Skeletal muscle tissue (tissue), 4 donors: Measurements from ENCODE around the gene RECQL. TPM values are rescaled to one million over a fixed set of nuclear protein-coding genes. Genes with fewer than 3 reads are reported as not detected.

Experiments
- H3K27ac ChIP-seq: one replicate; pipeline ENCODE4 v1.7.0; 2013; ENCODE audit warnings: mild to moderate bottlenecking, low read depth, low read length, inconsistent platforms
- H3K27me3 ChIP-seq, 3 donors: one replicate each; pipeline ENCODE4 v1.7.0; 2013; ENCODE audit warnings: low read length in 3 of 3; ENCODE audit not compliant: control insufficient read depth in 3 of 3, insufficient read depth in 3 of 3
- H3K36me3 ChIP-seq, 3 donors: one replicate each; pipeline ENCODE4 v1.7.0; 2013; ENCODE audit warnings: low read length in 3 of 3; ENCODE audit not compliant: control insufficient read depth in 3 of 3, insufficient read depth in 3 of 3
- H3K4me1 ChIP-seq, 3 donors: one replicate each; pipeline ENCODE4 v1.7.0; 2013; ENCODE audit warnings: low read length in 3 of 3, mild to moderate bottlenecking in 3 of 3; ENCODE audit not compliant: control insufficient read depth in 3 of 3, insufficient read depth in 3 of 3
- H3K4me3 ChIP-seq, 3 donors: one replicate each; pipeline ENCODE4 v1.7.0; 2013; ENCODE audit warnings: low read length in 3 of 3
- H3K9ac ChIP-seq, 3 donors: one replicate each; pipeline ENCODE4 v1.7.0; 2013; ENCODE audit warnings: low read length in 3 of 3, mild to moderate bottlenecking in 3 of 3, moderate library complexity in 2 of 3, low read depth in 1 of 3
- H3K9me3 ChIP-seq, 3 donors: one replicate each; pipeline ENCODE4 v1.7.0; 2013; ENCODE audit warnings: low read length in 3 of 3; ENCODE audit not compliant: control insufficient read depth in 3 of 3
- total RNA-seq: library from RNA; depleted of rRNA; stranded (reverse); fragments of >200 nt; gene quantifications from one replicate; pipeline ENCODE4 v1.2.3, GENCODE V29; 2014
- donor health status: Osteomylitis.

Gene RECQL
- total RNA-seq, result 32.4 TPM

DNA sequence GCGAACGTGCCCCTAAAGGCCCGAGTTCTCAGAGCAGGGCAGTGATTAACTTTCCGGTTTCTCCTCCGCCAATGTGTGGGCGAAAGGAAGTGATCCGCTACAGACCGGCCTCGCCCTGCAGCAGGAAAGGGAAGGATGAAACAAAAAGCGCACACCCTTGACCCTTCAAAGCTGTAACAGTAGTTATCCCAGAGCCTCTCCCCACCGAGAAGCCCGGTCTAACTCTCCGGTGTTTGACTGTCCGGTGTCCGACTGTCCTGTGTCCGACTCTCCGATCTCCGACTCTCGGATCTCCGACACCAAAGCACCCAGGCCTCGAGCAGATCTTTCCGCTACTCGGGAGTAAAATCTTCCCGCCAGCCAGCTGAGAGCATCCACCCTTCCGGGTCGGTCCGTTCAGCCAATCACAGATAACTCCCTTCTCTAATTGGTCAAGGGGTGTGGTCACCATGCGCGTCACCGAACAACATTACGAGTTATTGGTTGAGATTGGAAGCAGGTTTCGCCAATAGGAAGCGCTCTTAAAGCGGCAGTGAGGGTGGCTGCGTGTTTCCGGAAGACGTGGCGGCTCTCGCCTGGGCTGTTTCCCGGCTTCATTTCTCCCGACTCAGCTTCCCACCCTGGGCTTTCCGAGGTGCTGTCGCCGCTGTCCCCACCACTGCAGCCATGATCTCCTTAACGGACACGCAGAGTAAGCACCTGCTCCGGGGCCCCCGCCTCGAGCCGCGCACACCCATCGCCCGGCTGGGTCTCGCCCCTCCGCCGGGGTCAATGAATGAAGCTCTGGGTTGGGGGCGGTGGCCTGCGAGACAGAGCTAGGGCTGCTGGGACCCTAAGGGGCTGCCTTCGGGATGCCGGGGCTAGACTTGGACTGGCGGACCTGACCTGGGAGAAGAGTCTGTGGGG, at the start of gene RECQL, which contains the start of gene GOLT1B:
RECQL (minus strand) TSS at position 378 of the 906 bp plus-strand sequence. CDS start 2,065 bp downstream, outside the sequence.
GOLT1B (plus strand) TSS at position 532 of the 906 bp plus-strand sequence; CDS start at position 667, 135 bp downstream.
- Histone ChIP-seq H3K27ac (peak within 1 kb of the TSS; percentile 82), H3K4me1 (peaks cover 16 to 33% (median 24%) of the 10 kb centered on the region in 3 donors), H3K4me3 (peak within 1 kb of the TSS; percentile 83 to 90 (median 89)), H3K27me3 (no peaks in the 10 kb centered on the region), H3K36me3 (peaks cover 10 to 19% (median 18%) of the 10 kb centered on the region in 3 donors), H3K9ac (peak within 1 kb of the TSS; percentile 84 to 89 (median 89)), H3K9me3 (no peaks in the 10 kb centered on the region)

- H3K36me3 ChIP-seq, result no peaks in the 10 kb centered on the region
- H3K9me3 ChIP-seq, result no peaks in the 10 kb centered on the region
- H3K4me1 ChIP-seq, result peaks cover under 1 to 14% (median 5%) of the 10 kb centered on the region in 3 donors
- H3K27me3 ChIP-seq, result no peaks in the 10 kb centered on the region
- H3K27ac ChIP-seq, result no peak overlapping the region
- H3K9ac ChIP-seq, result no peak overlapping the region
- H3K4me3 ChIP-seq, result no peak overlapping the region
Measured at GRCh38 chr12:21547437-21547836, 46.0 kb upstream of the RECQL start.

- no peak overlapping the region for H3K27ac ChIP-seq
- H3K9me3 ChIP-seq, result no peaks in the 10 kb centered on the region
- peaks cover 0 to 9% (median 0%) of the 10 kb centered on the region in 3 donors for H3K4me1 ChIP-seq
- no peak overlapping the region for H3K4me3 ChIP-seq
- no peaks in the 10 kb centered on the region for H3K36me3 ChIP-seq
- no peaks in the 10 kb centered on the region for H3K27me3 ChIP-seq
- no peak overlapping the region for H3K9ac ChIP-seq
Measured at GRCh38 chr12:21546716-21547115, 45.3 kb upstream of the RECQL start.

DNA sequence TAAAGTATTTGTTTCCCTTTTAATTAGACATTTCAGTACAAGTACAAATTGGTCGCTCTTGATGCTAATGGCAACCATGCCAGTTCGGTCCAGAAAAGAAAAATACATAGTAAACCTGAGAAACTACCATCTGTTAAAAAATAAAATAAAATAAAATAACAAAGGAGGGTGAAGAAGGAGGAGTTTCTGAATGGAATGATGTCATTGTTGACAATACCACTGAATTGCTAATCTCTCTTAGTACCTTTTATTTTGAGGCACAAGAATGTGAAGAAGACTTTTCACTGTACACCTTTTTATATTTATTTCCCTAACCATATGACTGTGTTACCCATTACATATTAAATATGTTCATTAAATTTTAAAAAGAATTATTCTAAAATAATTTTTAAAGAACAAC, 44.1 kb upstream of the RECQL start:
- no peaks in the 10 kb centered on the region for H3K27me3 ChIP-seq
- no peaks in the 10 kb centered on the region for H3K36me3 ChIP-seq
- H3K4me3 ChIP-seq, result no peak overlapping the region
- H3K4me1 ChIP-seq, result peaks cover 0 to 5% (median 0%) of the 10 kb centered on the region in 3 donors
- no peak overlapping the region for H3K9ac ChIP-seq
- no peak overlapping the region for H3K27ac ChIP-seq
- no peaks in the 10 kb centered on the region for H3K9me3 ChIP-seq

DNA sequence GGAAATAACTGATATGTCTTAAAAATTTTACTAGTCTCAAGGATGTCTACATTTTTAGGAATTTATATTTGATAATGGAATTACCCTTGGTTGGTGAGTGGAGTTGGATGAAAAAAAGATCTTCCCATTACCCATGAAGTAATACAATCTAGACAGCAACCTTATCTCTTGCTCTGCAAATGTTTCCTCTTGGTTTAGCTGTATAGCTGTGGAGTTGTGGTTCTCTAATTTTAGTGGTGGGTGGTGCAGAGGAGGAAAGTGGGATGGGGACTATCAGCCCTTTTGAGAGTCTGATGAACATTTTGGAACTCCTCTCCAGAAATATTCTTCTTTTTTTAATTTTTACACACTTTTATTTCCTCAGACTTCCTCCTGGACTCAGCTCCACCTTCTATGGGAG, 41.7 kb upstream of the RECQL start:
- Histone ChIP-seq H3K9me3 (no peaks in the 10 kb centered on the region), H3K9ac (no peak overlapping the region), H3K36me3 (no peaks in the 10 kb centered on the region), H3K4me3 (no peak overlapping the region), H3K27ac (no peak overlapping the region), H3K4me1 (peaks cover 0 to 5% (median 0%) of the 10 kb centered on the region in 3 donors), H3K27me3 (no peaks in the 10 kb centered on the region)

DNA sequence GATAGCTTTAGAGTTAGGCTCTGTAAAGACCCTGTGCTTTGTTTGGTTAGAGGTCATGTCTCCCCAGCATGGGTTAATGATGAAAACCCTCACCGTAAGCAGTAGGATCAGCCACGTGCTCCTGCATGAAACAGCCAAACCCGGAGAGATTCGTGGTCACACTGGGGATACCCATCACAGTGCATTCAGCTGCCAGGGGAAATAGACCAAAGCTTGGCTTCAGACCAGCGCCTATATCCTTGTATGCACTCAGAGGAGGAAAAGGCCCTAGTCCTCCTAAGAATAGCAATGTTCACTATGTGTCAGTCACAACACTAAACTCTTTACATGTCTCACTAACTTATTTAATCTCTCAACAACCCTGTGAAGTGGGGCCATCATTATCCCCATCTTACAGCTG, 41.0 kb upstream of the RECQL start:
- Histone ChIP-seq H3K4me1 (peaks cover 0 to 5% (median 0%) of the 10 kb centered on the region in 3 donors), H3K27ac (no peak overlapping the region), H3K9me3 (no peaks in the 10 kb centered on the region), H3K9ac (no peak overlapping the region), H3K36me3 (peaks cover 0 to 2% (median 0%) of the 10 kb centered on the region in 3 donors), H3K4me3 (no peak overlapping the region), H3K27me3 (no peaks in the 10 kb centered on the region)

DNA sequence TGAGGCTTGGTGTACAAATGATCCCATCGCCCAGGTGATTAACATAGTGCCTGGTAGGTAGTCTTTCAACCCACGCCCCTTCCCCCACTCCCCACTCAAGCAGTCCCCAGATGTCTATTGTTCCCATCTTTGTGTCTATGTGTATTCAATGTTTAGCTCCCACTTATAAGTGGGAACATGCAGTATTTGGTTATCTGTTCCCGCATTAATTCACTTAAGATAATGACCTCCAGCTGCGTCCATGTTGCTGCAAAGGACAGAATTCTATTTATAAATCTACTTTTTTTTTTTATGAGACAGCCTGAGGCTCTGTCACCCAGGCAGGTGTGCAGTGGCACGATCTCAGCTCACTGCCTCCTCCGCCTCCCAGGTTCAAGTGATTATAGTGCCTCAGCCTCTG, 40.3 kb upstream of the RECQL start:
- Histone ChIP-seq H3K4me1 (peaks cover 0 to 5% (median 0%) of the 10 kb centered on the region in 3 donors), H3K9me3 (no peaks in the 10 kb centered on the region), H3K4me3 (no peak overlapping the region), H3K27ac (no peak overlapping the region), H3K27me3 (no peaks in the 10 kb centered on the region), H3K9ac (no peak overlapping the region), H3K36me3 (peaks cover 0 to 3% (median 2%) of the 10 kb centered on the region in 3 donors)

GRCh38 chr12:21539797-21540196, 38.4 kb upstream of the RECQL start:
- H3K27me3 ChIP-seq, result no peaks in the 10 kb centered on the region
- H3K4me3 ChIP-seq, result no peak overlapping the region
- H3K4me1 ChIP-seq, result peaks cover 0 to 5% (median 0%) of the 10 kb centered on the region in 3 donors
- no peak overlapping the region for H3K9ac ChIP-seq
- H3K9me3 ChIP-seq, result no peaks in the 10 kb centered on the region
- peaks cover 0 to 7% (median 4%) of the 10 kb centered on the region in 3 donors for H3K36me3 ChIP-seq
- no peak overlapping the region for H3K27ac ChIP-seq

GRCh38 chr12:21538061-21538653, 36.7 kb upstream of the RECQL start:
- Histone ChIP-seq H3K4me3 (no peak overlapping the region), H3K9ac (no peak overlapping the region), H3K36me3 (peaks cover 0 to 7% (median 4%) of the 10 kb centered on the region in 3 donors), H3K9me3 (no peaks in the 10 kb centered on the region), H3K27me3 (no peaks in the 10 kb centered on the region), H3K4me1 (peaks cover 0 to 5% (median 0%) of the 10 kb centered on the region in 3 donors), H3K27ac (no peak overlapping the region)

DNA sequence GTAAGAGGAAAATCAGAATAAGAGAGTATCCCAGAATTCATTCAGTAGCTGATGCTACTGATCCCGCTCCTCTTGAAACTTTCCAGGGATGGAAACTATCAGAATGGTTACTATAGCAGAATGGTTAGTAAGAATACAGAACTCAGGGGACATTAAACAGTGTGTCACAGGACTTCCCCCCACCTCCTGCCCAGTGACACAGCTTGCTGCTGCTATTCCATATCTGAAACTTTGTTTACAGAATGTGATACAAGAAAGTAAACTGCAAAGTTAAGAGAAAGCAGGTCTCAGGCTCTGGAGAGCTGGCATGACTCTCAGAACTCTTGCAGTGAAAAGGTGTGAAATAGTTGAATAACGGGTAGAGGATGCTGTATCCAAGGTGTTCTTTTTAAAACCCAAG, 28.0 kb upstream of the RECQL start:
- Histone ChIP-seq H3K9me3 (no peaks in the 10 kb centered on the region), H3K27me3 (peaks cover 0 to 2% (median 0%) of the 10 kb centered on the region in 3 donors), H3K4me3 (peak overlapping the region in 1 of 3 donors; percentile 74), H3K36me3 (peaks cover 4 to 5% (median 5%) of the 10 kb centered on the region in 3 donors), H3K9ac (peak overlapping the region in 2 of 3 donors; percentile 28 to 59), H3K27ac (peak overlapping the region; percentile 41), H3K4me1 (peaks cover 13 to 16% (median 15%) of the 10 kb centered on the region in 3 donors)
